ENCODE measurements around the gene INHBB.
"Not testable (repeated sequence)": the region's sequence is repeated elsewhere in the genome, so short reads cannot be mapped to it uniquely, and the experiment has no call there.

The INHBB gene

GRCh38 chr2:120383631-120384340 is 37.9 kb downstream of the INHBB start:
- no peak for DNase-seq

- no peak for DNase-seq
These were observed 38.8 kb downstream of the INHBB start for GRCh38 chr2:120384486-120385354.

- no peak for DNase-seq
These were observed 39.6 kb downstream of the INHBB start for GRCh38 chr2:120385355-120386127.

GRCh38 chr2:120388222-120389035 is 42.5 kb downstream of the INHBB start:
- DNase-seq, result no peak

DNA sequence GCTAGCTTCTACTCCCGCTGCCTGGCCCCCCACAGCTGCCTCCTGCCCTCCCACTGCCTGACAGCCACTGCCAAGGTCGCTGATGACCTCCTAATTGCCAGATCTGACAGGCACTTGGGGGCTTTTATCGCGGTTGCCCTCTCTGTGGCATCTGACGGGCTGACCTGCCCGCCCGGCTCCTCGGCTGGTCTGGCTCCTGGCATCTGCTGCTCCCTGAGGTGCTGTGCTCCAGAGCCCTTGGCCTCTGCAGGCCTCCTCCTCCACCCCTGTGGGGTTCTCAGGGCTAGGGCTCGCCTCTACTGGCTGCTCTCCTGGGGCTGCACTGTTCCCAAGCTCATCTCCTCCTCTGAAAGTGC is 43.1 kb downstream of the INHBB start:
- no peak for DNase-seq

DNA sequence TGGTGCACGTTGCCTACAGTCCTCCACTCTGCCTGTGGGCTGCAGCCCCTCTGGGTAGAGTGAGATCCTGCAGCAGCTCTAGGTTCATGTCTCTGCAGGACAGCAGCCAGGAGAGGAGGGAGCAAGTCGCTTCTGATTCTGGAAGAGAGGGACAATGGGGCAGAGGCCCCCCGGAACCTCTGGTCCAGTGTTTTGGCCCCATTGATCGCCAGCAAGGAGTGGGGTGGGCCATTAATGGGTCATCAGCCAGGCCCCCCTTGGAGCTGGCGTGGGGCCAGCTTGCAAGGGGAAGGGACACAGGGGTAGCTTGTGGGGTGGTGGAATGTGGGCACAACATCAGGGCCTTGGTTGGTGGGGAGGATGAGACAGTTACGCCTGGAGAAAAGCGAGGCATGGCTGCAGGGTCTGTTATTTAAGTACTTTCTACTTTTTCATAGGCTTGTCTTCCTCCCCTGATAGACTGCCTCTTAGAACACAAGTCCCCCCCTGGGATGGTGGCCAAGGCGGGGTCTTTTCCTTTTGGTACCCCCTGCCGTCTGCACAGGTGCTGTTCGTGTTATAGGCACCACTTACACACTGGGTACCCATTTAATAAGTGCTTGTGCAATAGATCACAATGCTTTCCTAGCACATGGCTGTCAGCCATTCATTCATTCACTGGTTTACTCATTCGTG is 44.6 kb downstream of the INHBB start:
- DNase-seq, result no peak

GRCh38 chr2:120391382-120391781 is 45.4 kb downstream of the INHBB start:
- DNase-seq, result not testable (repeated sequence)

DNA sequence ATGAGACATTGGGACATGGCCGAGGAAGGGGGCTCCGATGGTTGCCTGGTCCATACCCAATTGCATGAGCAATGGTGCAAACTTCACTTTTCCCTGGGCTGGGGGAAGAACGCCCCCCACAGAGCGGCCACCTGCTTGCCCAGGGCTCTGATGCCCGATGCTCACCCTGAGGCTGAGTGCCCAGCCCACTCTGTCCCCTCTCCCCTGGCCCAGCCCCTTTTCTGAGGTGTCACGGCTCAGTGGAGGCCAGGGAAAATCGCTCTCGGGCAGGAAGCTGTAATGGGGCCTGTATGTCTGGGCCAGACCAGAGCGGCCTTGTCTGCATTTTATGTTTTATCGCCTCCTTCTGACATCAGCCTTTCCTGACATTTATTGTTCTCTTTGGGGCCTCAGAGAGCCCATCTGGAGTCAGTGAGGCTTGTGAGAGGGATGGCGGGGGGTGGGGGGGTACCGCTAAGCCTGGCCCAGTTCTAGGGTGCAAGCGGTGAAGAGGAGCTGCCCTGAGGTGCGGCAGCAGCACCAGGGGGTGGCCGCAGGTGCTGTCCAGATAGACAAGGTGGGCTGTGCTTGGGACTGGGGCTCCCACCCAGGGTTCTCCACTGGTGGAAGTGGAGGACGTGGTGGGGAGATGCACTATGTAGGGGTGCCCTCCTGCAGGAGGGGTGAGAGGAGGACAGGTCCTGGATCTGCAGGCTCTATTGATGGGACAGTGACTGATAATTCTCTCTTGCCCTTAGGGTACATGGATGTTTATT is 46.2 kb downstream of the INHBB start:
- DNase-seq, result no peak

- no peak for DNase-seq
These were observed 47.0 kb downstream of the INHBB start for GRCh38 chr2:120392923-120393322.

DNA sequence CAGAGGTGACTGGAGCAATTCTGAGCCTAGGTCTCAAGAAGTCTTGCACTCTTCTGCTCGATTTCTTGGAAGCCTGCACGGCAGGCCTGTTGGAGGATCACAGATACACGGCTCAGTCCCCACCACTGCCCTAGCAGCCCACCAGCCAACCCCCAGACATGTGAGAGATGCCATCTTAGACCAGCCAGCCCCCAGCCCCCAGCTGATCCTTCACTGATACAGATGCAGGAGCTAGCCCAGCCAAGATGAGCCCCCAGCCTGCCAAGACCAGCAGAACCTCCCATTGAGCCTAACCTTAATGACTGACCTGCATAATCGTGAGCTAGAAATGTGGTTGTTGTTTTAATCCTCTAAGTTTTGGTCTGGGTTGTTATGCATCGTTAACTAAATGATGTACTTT is 47.5 kb downstream of the INHBB start:
- DNase-seq, result no peak

DNA sequence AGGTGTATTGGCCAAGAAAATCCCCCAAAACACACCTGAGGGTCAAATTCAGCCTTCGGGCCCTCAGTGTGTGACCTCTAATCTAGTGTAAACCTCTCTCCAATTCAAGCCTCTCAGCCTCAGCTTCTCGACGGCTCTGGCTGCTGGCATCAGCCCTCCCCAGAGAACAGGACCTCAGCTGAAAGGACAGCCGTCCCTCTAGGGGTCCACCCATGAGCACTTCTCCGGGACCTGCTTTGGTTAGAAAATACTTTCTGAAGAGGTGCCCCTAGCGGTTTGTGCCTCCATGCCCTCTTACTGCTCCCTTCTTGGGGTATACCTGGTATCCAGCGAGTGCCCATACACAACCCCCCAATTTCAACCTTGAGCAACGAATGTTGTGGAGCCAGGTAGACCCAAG is 48.8 kb downstream of the INHBB start:
- no peak for DNase-seq

- no peak for DNase-seq
These were observed 49.5 kb downstream of the INHBB start for GRCh38 chr2:120395221-120396012.

GRCh38 chr2:120396013-120396860 is 50.3 kb downstream of the INHBB start:
- DNase-seq, result no peak

GRCh38 chr2:120396861-120397811 is 51.2 kb downstream of the INHBB start:
- no peak for DNase-seq

- no peak for DNase-seq
These were observed 52.4 kb downstream of the INHBB start for GRCh38 chr2:120398051-120398995.

DNA sequence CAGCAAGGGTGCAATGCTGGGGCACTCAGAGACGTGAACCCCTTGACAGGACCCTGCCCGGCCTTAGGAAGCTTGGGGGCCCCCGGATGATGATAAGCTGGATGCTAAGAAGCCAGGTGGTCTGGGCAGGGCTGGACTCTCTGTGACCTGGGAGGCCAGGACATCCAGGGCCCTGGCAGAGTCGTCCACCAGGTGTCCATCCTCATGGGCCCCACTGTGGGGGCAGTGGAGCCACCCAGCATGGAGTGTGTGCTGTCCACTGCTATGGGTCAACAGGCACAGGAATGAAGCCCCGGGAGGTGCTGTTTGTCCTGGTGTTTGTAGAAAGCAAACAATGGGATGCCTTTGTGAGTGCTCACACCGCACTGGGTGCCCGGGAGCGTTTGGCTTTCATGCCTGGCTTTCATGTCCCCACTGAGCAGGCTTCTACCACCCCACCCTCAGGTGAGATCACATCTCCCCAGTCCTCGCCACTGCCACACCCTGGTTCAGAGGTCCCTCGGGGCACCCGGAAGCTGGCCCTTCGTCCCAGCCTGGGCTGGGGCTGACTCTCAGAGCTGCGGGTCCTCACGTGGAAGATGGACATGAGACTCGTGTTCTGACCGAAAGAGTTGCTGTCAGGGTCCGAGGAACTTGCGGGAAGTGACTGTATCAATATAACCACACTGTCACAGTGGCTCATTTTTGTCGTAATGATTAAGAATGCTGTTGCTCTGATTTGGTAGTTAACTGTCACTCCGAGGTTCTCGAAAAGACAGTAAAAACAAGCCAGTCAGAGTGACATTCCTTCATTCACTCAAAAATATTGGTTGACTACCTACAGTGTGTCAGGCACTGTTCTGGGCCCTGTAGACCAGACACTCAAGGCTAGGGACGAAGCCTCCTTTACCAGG is 53.3 kb downstream of the INHBB start:
- no peak for DNase-seq
